Activated CD8-positive, alpha-beta memory T cell treated with anti-CD3 and anti-CD28 coated beads for 24 hours (primary cell): ENCODE results near the gene MZB1.
"Not testable (repeated sequence)": the region's sequence is repeated elsewhere in the genome, so short reads cannot be mapped to it uniquely, and the experiment has no call there.

Experiments
- DNase-seq: peaks from one replicate; pipeline ENCODE4 v3.0.0-alpha.2; 2020

The MZB1 gene

GRCh38 chr5:139371482-139372435, 18.0 kb downstream of the MZB1 start:
- DNase-seq: no peak

- DNase-seq: no peak
Measured at GRCh38 chr5:139369181-139369580, 20.5 kb downstream of the MZB1 start.

GRCh38 chr5:139368613-139369012, 21.1 kb downstream of the MZB1 start:
- no peak for DNase-seq

- no peak for DNase-seq
Measured at GRCh38 chr5:139364466-139364865, 25.2 kb downstream of the MZB1 start.

GRCh38 chr5:139363937-139364336, 25.8 kb downstream of the MZB1 start:
- no peak for DNase-seq

GRCh38 chr5:139361835-139362429, 27.8 kb downstream of the MZB1 start:
- DNase-seq: no peak

GRCh38 chr5:139360384-139360783, 29.3 kb downstream of the MZB1 start:
- DNase-seq: no peak

- DNase-seq: no peak
Measured at GRCh38 chr5:139358064-139358463, 31.6 kb downstream of the MZB1 start.

GRCh38 chr5:139355900-139356299, 33.8 kb downstream of the MZB1 start:
- peak; percentile 42 for DNase-seq

GRCh38 chr5:139354186-139354585, 35.5 kb downstream of the MZB1 start:
- DNase-seq: no peak

GRCh38 chr5:139347863-139348262, 41.9 kb downstream of the MZB1 start:
- peak; percentile 37 for DNase-seq

- DNase-seq: not testable (repeated sequence)
Measured at GRCh38 chr5:139345442-139345841, 44.3 kb downstream of the MZB1 start.

GRCh38 chr5:139344177-139344576, 45.5 kb downstream of the MZB1 start:
- no peak for DNase-seq

GRCh38 chr5:139343476-139343875, 46.2 kb downstream of the MZB1 start:
- no peak for DNase-seq

- DNase-seq: no peak
Measured at GRCh38 chr5:139342423-139342723, 47.3 kb downstream of the MZB1 start.

GRCh38 chr5:139341689-139342422, 47.9 kb downstream of the MZB1 start, which contains the start of gene PAIP2:
TSS of gene PAIP2 (plus strand) at chr5:139341854. CDS start at chr5:139363785, 21,931 bp downstream.
- DNase-seq: peak; percentile 97

- DNase-seq: no peak
Measured at GRCh38 chr5:139341187-139341688, 48.5 kb downstream of the MZB1 start.

GRCh38 chr5:139340051-139340450, 49.7 kb downstream of the MZB1 start:
- DNase-seq: no peak
